Lower lobe of right lung (tissue), 2 donors: ENCODE results near the gene OR5AU1. TPM values are rescaled to one million over a fixed set of nuclear protein-coding genes. Genes with fewer than 3 reads are reported as not detected.
A peak's percentile ranks its signal among the peaks of the same experiment; 100 is the strongest.
"Not testable (repeated sequence)": the region's sequence is repeated elsewhere in the genome, so short reads cannot be mapped to it uniquely, and the experiment has no call there.

ENCODE experiments used
- ATAC-seq, 2 donors: fragments of 200-7000 bp; cut with Tn5 transposase; one replicate each; pipeline ENCODE4 v1.9.1; 2020 to 2022; ENCODE audit warnings: mild to moderate bottlenecking in 2 of 2, moderate library complexity in 2 of 2
- DNase-seq: peaks from one replicate; pipeline ENCODE4 v3.0.0-alpha.2; 2020
- H3K27ac ChIP-seq: fragments of 200-600 bp; one replicate; pipeline ENCODE4 v1.8.0; 2022
- H3K27me3 ChIP-seq: fragments of 200-600 bp; one replicate; pipeline ENCODE4 v1.8.0; 2022; ENCODE audit warnings: low read depth
- H3K36me3 ChIP-seq: fragments of 200-600 bp; one replicate; pipeline ENCODE4 v1.8.0; 2022; ENCODE audit warnings: mild to moderate bottlenecking
- H3K4me1 ChIP-seq: fragments of 200-600 bp; one replicate; pipeline ENCODE4 v1.8.0; 2022
- H3K4me3 ChIP-seq: fragments of 200-600 bp; one replicate; pipeline ENCODE4 v1.8.0; 2022; ENCODE audit warnings: mild to moderate bottlenecking
- H3K9me3 ChIP-seq: fragments of 200-600 bp; one replicate; pipeline ENCODE4 v1.8.0; 2022
- CTCF ChIP-seq: fragments of 200-600 bp; IDR thresholded peaks from one replicate; pipeline ENCODE4 v1.8.0; 2022; ENCODE audit warnings: antibody characterized with exemption, mild to moderate bottlenecking
- intact Hi-C: fragments of 100-400 bp; cut with DNase I; formaldehyde crosslinking; loops from one replicate; pipeline ENCODE4 v1.11.0; 2022
- total RNA-seq: library from RNA; stranded (reverse); fragmentation: NEBNext Ultra II Directional; extraction: Animal tissue kit (Norgen Biotek cat#: 25700); gene quantifications from one replicate; pipeline ENCODE4 v1.2.1, GENCODE V29; 2021
- donor health status: DM: no; HTN: yes; CAD: no; lungs with severe emphysema.

The OR5AU1 gene
- total RNA-seq, 1 donor from 2014 or later = not detected

- Histone ChIP-seq H3K36me3 (no peaks in the 10 kb centered on the region), H3K4me1 (no peaks in the 10 kb centered on the region), H3K27me3 (peaks cover 5% of the 10 kb centered on the region), H3K4me3 (no peak overlapping the region), H3K27ac (no peak overlapping the region), H3K9me3 (no peaks in the 10 kb centered on the region)
- DNase-seq (no peak), ATAC-seq (peak; percentile 28 to 72)
- intact Hi-C loops = no loop called here
- no peak for TF ChIP-seq CTCF
Observed at GRCh38 chr14:21169573-21169972, 13.7 kb upstream of the OR5AU1 start.

GRCh38 chr14:21168055-21168454 is 12.2 kb upstream of the OR5AU1 start:
- no peaks in the 10 kb centered on the region for H3K36me3 ChIP-seq
- no peak overlapping the region for H3K4me3 ChIP-seq
- no peaks in the 10 kb centered on the region for H3K9me3 ChIP-seq
- no peak overlapping the region for H3K27ac ChIP-seq
- no peak for TF ChIP-seq CTCF
- H3K27me3 ChIP-seq = peaks cover 5% of the 10 kb centered on the region
- H3K4me1 ChIP-seq = no peaks in the 10 kb centered on the region
- ATAC-seq = no peak
- intact Hi-C loops = no loop called here
- DNase-seq = no peak

- DNase-seq, H3K4me1 ChIP-seq, H3K36me3 ChIP-seq, intact Hi-C loops, ATAC-seq, H3K27ac ChIP-seq, H3K27me3 ChIP-seq, H3K4me3 ChIP-seq, H3K9me3 ChIP-seq: not testable (repeated sequence)
Observed at GRCh38 chr14:21165670-21166069, 9.8 kb upstream of the OR5AU1 start.

GRCh38 chr14:21165002-21165605 is 9.2 kb upstream of the OR5AU1 start:
- H3K4me1 ChIP-seq, H3K36me3 ChIP-seq, H3K9me3 ChIP-seq, intact Hi-C loops, DNase-seq, H3K27ac ChIP-seq, H3K4me3 ChIP-seq, ATAC-seq, H3K27me3 ChIP-seq: not testable (repeated sequence)

GRCh38 chr14:21163871-21164291 is 8.0 kb upstream of the OR5AU1 start:
- TF ChIP-seq CTCF = no peak
- H3K27me3 ChIP-seq = no peaks in the 10 kb centered on the region
- H3K4me3 ChIP-seq = no peak overlapping the region
- ATAC-seq (no peak), DNase-seq (no peak)
- no peaks in the 10 kb centered on the region for H3K36me3 ChIP-seq
- H3K9me3 ChIP-seq = no peaks in the 10 kb centered on the region
- H3K27ac ChIP-seq = no peak overlapping the region
- intact Hi-C loops = no loop called here
- no peaks in the 10 kb centered on the region for H3K4me1 ChIP-seq

- TF ChIP-seq CTCF = no peak
- Histone ChIP-seq H3K27me3 (no peaks in the 10 kb centered on the region), H3K9me3 (no peaks in the 10 kb centered on the region), H3K36me3 (no peaks in the 10 kb centered on the region), H3K4me1 (no peaks in the 10 kb centered on the region), H3K27ac (no peak overlapping the region), H3K4me3 (no peak overlapping the region)
- intact Hi-C loops = no loop called here
- no peak for ATAC-seq
- no peak for DNase-seq
Observed at GRCh38 chr14:21162081-21162480, 6.2 kb upstream of the OR5AU1 start.
